Sigmoid colon (tissue), 4 donors: ENCODE measurements around the gene LPO.

Experiments used
- EP300 ChIP-seq, 4 donors: sonication (generic); formaldehyde crosslinking; IDR thresholded peaks; one replicate each; pipeline ENCODE4 v1.6.1; 2017; ENCODE audit warnings: antibody characterized with exemption in 4 of 4
- POLR2AphosphoS5 ChIP-seq, 4 donors: sonication (generic); formaldehyde crosslinking; IDR thresholded peaks; one replicate each; pipeline ENCODE4 v1.6.1; 2017; ENCODE audit warnings: antibody characterized with exemption in 4 of 4

GRCh38 chr17:58314706-58315015 lies 76.3 kb downstream of the LPO start:
- TF ChIP-seq POLR2AphosphoS5 (IDR thresholded peaks at IDR 0.05) (no peak), EP300 (IDR thresholded peaks at IDR 0.05) (no peak)
